Mucosa of descending colon (tissue), 3 donors: ENCODE measurements around the gene YIPF6. TPM values are rescaled to one million over a fixed set of nuclear protein-coding genes. Genes with fewer than 3 reads are reported as not detected.
"Not testable (repeated sequence)": the region's sequence is repeated elsewhere in the genome, so short reads cannot be mapped to it uniquely, and the experiment has no call there.

Source experiments
- ATAC-seq: fragments of 200-7000 bp; cut with Tn5 transposase; one replicate; pipeline ENCODE4 v1.9.1; 2020; ENCODE audit warnings: mild to moderate bottlenecking, moderate library complexity
- DNase-seq, 3 donors: peaks; one replicate each; pipeline ENCODE4 v3.0.0-alpha.2; 2020
- H3K36me3 ChIP-seq: fragments of 200-600 bp; one replicate; pipeline ENCODE4 v1.8.0; 2021; ENCODE audit warnings: low read depth, mild to moderate bottlenecking
- H3K4me1 ChIP-seq: fragments of 200-600 bp; one replicate; pipeline ENCODE4 v1.8.0; 2021; ENCODE audit warnings: low read depth, mild to moderate bottlenecking
- H3K4me3 ChIP-seq: fragments of 200-600 bp; one replicate; pipeline ENCODE4 v1.8.0; 2021; ENCODE audit warnings: mild to moderate bottlenecking
- H3K9me3 ChIP-seq: fragments of 200-600 bp; one replicate; pipeline ENCODE4 v1.8.0; 2021; ENCODE audit warnings: mild to moderate bottlenecking
- CTCF ChIP-seq: fragments of 200-600 bp; IDR thresholded peaks from one replicate; pipeline ENCODE4 v1.8.0; 2022; ENCODE audit warnings: antibody characterized with exemption, mild to moderate bottlenecking
- intact Hi-C, 2 donors: fragments of 100-400 bp; cut with DNase I in 1 of 2; cut with micrococcal nuclease in 1 of 2; formaldehyde crosslinking; loops; one replicate each; pipeline versions ENCODE4 v1.11.0 to v1.11.1; 2022; cut with DNase I, micrococcal nuclease
- total RNA-seq, 3 donors: library from RNA; stranded (reverse); fragmentation: NEBNext Ultra II Directional in 2 of 3; extraction: Animal tissue kit (Norgen Biotek cat#: 25700) in 2 of 3; gene quantifications; one replicate each; pipeline versions ENCODE4 v1.2.1 to v1.2.4, GENCODE V29; 2021 to 2023
- donor health status: DM: no; HTN: no; CAD: no; lungs with moderate emphysema.
- donor health status: DM: no; HTN: no; CAD: no.
- donor health status: DM: no; HTN: yes; CAD: no.

YIPF6 gene
- total RNA-seq, 3 donors from 2014 or later = 43.4 to 43.9 (median 43.6) TPM

GRCh38 chrX:68480969-68481368 is 17.9 kb upstream of the YIPF6 start:
- Histone ChIP-seq H3K4me3 (no peak overlapping the region), H3K36me3 (no peaks in the 10 kb centered on the region), H3K4me1 (no peaks in the 10 kb centered on the region), H3K9me3 (no peaks in the 10 kb centered on the region)
- TF ChIP-seq CTCF = no peak
- intact Hi-C loops = no loop called here
- no peak for DNase-seq
- no peak for ATAC-seq

GRCh38 chrX:68486198-68486597 is 12.7 kb upstream of the YIPF6 start:
- DNase-seq, H3K9me3 ChIP-seq, intact Hi-C loops, H3K36me3 ChIP-seq, H3K4me1 ChIP-seq, H3K4me3 ChIP-seq, ATAC-seq: not testable (repeated sequence)

- no peak overlapping the region for H3K4me3 ChIP-seq
- intact Hi-C loops = no loop called here
- peak; percentile 14 for ATAC-seq
These were observed 11.6 kb upstream of the YIPF6 start for GRCh38 chrX:68487254-68487653.

GRCh38 chrX:68487924-68488323 is 10.9 kb upstream of the YIPF6 start:
- H3K4me1 ChIP-seq = no peaks in the 10 kb centered on the region
- TF ChIP-seq CTCF = no peak
- H3K9me3 ChIP-seq = no peaks in the 10 kb centered on the region
- ATAC-seq (no peak), DNase-seq (no peak)
- intact Hi-C loops = no loop called here
- H3K36me3 ChIP-seq = no peaks in the 10 kb centered on the region
- no peak overlapping the region for H3K4me3 ChIP-seq

More at GRCh38 chrX:68487254-68487653, 11.6 kb upstream of the YIPF6 start:
- DNase-seq = no peak
- Histone ChIP-seq H3K36me3 (no peaks in the 10 kb centered on the region), H3K4me1 (no peaks in the 10 kb centered on the region), H3K9me3 (no peaks in the 10 kb centered on the region)
- TF ChIP-seq CTCF = no peak

- no peak for TF ChIP-seq CTCF
- intact Hi-C loops = no loop called here
- peak in 1 of 3 donors; percentile 89 for DNase-seq
- no peak overlapping the region for H3K4me3 ChIP-seq
- ATAC-seq = peak; percentile 95
- H3K36me3 ChIP-seq = no peaks in the 10 kb centered on the region
- no peaks in the 10 kb centered on the region for H3K4me1 ChIP-seq
- H3K9me3 ChIP-seq = no peaks in the 10 kb centered on the region
These were observed 10.2 kb upstream of the YIPF6 start for GRCh38 chrX:68488657-68489056.

GRCh38 chrX:68490644-68491043 is 8.2 kb upstream of the YIPF6 start:
- Histone ChIP-seq H3K4me1 (no peaks in the 10 kb centered on the region), H3K4me3 (no peak overlapping the region), H3K36me3 (no peaks in the 10 kb centered on the region), H3K9me3 (no peaks in the 10 kb centered on the region)
- TF ChIP-seq CTCF = no peak
- DNase-seq (peak in 1 of 3 donors; percentile 26), ATAC-seq (peak; percentile 75)
- intact Hi-C loops = no loop called here
